Renal cortex interstitium (tissue), 11 donors: ENCODE data around the gene SH3TC1. TPM values are rescaled to one million over a fixed set of nuclear protein-coding genes. Genes with fewer than 3 reads are reported as not detected.
A peak's percentile ranks its signal among the peaks of the same experiment; 100 is the strongest.

Experiments
- DNase-seq, 11 donors: peaks; one replicate each; pipeline ENCODE4 v3.0.0-alpha.2; 2013; ENCODE audit warnings: low read depth in 9 of 11, low spot score in 4 of 11; ENCODE audit errors: extremely low read depth in 1 of 11
- polyA plus RNA-seq, 3 donors: library from polyadenylated mRNA; unstranded; fragments of 120-200 nt; gene quantifications; one replicate each; pipeline ENCODE4 v1.2.1, GENCODE V29; 2013; ENCODE audit not compliant: insufficient read length in 3 of 3

SH3TC1 gene
- polyA plus RNA-seq, 3 donors = 18.0 to 43.1 (median 24.4) TPM

GRCh38 chr4:8235224-8235623 lies 36.1 kb downstream of the SH3TC1 start:
- no peak for DNase-seq

- DNase-seq = no peak
Measured at GRCh38 chr4:8235686-8236085, 36.6 kb downstream of the SH3TC1 start.

DNA sequence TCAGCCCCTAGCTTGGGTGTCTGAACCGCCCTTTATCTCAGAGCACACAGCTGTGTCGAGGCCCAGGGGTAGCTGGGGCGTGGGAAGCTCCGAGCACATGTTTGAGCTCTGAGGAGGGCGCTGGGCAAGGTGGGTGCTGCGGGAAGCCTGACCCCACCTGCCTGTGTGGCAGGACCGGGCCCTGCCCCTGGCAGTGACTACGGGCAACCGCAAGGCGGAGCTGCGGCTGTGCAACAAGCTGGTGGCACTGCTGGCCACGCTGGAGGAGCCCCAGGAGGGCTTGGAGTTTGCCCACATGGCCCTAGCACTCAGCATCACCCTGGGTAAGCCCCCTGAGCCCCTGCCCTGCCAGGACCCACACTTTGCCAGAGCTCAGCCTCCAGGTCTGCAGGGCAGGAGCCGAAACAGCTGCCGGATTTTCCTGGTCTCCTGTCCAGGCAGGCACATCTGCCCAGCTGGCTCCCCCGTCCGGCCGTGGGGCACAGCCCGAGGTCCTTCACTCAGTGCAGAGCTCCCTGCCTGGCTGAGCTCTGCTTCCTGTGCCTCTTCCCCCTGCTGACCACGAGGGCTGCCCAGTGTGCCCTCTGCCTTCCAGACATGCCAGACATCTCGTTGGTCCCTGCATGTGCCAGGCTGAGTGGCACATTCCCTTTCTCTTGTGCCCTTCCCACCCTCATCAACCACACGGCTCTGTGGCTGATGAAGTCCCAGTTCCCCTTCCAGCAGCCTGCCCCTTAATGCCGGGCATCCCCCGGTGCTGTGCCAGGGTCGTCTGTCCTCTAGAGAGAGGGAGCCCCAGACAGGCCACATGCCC lies 37.2 kb downstream of the SH3TC1 start:
- DNase-seq = no peak

DNA sequence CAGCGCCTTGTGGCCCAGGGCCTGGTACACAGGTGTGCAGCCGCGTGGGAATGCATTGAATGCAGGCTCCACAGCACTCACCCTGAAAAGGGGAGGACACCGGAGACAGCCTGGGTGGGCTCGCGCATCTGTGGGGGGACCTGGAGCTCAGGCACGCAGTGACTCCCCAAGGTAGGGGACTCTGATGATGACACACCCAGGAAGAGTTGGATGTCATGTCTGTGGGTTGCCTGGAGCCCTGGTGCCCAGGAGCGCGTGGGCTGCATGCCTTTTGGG lies 37.8 kb downstream of the SH3TC1 start:
- DNase-seq = no peak

- no peak for DNase-seq
Measured at GRCh38 chr4:8237256-8237989, 38.3 kb downstream of the SH3TC1 start.

DNA sequence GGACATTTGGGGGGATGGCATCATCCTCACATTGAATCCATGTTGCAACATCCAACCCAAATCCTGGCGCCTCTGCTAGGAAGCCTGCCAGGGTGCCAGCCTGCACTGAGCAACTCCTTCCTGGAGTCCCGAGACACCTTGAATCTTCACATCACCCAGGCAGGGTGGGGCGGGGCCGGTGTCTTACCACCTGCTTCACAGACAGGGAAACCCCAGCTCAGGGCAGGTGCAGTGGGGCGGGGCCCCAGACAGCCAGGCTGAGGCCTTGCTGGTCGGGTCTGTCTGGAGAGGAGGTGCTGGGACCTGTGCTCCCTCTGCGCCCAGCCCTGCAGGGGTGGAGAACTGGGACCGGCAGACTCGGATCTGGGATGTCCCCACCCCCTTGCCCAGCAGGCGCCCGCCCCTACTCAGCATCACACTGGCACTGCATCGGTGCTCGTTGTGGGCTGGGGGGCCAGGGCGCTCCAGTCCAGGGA lies 39.0 kb downstream of the SH3TC1 start:
- no peak for DNase-seq

- no peak for DNase-seq
Measured at GRCh38 chr4:8238515-8239053, 39.5 kb downstream of the SH3TC1 start.

- DNase-seq = no peak
Measured at GRCh38 chr4:8239226-8239625, 40.1 kb downstream of the SH3TC1 start.

DNA sequence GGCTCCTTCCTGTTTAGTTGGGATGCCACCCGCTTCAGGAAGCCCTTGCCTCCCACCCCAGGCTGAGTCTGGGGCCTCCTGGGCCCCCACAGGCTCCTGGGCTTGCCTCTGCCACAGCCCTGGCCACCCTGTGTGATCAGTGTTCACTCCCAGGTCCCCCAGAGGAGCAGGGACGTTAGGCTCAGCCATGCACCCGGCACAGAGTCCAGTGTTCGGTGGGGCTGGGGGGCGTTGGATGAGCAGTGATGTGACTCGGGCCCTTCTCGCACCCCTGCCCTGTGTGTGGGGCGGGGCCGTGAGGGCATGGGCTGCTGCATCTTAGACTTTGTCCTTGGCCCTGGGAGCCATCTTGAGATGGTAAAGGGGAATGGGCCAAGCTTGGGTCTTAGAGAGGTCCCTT lies 40.6 kb downstream of the SH3TC1 start:
- DNase-seq = no peak

GRCh38 chr4:8240211-8241041 lies 41.3 kb downstream of the SH3TC1 start:
- no peak for DNase-seq

DNA sequence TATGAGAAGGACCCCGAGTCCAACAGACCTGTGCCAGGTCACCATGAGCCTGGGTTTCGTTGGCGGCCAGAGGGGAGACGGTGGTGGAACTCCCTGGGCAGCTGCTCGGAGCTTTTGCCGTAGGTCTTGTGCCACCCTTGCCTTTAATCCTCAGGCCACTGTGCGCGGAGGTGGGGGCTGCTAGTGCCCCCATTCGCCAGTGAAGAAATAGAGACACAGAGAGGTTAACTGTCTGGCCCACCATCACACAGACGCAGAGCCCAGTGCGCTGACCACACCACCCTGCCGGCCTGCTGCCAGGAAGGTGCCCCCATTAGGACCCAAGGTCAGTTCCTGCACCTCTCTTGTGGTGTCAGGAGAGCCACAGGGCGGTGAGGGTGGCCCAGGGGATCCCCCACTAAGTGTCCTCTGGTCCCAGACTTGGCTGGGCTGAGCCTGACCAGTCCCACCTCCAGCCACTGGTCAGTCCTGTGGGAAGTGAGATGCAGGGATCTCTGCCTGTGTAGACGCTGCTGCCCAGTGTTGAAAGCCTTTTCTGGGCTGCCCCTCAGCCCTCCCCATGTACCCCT lies 42.2 kb downstream of the SH3TC1 start:
- DNase-seq = no peak

- DNase-seq = peak; percentile 76 to 94 (median 89)
Measured at GRCh38 chr4:8241895-8242696, 43.0 kb downstream of the SH3TC1 start.

DNA sequence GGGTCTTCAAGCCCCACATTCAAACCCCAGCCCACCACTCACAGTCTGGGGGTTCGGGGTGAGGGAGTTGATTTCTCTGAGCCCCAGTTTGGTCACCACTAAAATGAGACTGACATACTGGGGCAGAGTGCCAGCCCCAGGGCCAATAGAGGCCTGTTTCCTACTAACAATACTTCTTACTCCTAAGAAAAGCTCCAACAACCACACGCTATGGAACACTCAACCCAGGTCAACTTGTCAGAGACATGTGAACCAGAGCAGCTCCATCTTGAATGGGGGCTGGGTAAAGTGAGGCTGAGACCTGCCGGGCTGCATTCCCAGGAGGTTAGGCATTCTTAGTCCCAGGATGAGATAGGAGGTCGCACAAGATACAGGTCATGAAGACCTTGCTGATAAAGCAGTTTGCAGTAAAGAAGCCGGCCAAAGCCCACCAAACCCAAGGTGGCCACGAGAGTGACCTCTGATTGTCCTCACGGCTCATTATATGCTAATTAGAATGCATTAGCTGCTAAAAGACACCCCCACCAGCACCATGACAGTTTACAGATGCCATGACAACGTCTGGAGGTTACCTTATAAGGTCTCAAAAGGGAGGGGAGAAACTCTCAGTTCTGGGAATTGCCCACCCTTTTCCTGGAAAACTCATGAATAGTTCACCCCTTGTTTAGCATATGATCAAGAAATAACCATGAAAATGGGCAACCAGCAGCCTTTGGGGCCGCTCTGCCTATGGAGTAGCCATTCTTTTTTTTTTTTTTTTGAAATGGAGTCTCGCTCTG lies 43.9 kb downstream of the SH3TC1 start:
- no peak for DNase-seq

GRCh38 chr4:8244001-8244757 lies 45.1 kb downstream of the SH3TC1 start:
- no peak for DNase-seq

DNA sequence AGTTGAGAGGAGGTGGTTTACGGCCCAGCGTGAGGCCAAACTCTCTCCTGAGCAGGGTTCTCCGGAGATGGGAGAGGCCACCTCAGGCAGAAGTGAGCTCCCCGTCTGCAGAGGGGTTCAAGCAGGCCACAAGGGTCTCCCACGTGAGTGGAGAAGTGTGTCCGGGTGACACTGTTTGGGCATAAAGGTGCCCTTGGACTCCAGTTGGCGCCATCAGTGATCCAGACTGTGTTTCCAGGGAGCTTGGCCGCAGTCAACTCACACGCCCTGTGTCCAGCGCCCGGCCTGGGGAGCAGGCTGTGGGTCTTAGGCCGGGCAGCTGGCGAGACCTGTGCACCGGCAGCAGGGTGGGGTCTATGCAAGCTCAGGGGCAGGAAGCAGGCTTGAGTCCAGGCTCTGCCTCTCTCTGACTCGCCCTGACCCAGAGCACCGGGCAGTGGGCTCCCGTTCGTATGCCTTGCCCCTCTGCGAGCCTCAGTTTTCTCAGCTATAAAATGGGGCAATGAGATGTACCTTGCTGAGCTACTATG lies 45.9 kb downstream of the SH3TC1 start:
- no peak for DNase-seq

DNA sequence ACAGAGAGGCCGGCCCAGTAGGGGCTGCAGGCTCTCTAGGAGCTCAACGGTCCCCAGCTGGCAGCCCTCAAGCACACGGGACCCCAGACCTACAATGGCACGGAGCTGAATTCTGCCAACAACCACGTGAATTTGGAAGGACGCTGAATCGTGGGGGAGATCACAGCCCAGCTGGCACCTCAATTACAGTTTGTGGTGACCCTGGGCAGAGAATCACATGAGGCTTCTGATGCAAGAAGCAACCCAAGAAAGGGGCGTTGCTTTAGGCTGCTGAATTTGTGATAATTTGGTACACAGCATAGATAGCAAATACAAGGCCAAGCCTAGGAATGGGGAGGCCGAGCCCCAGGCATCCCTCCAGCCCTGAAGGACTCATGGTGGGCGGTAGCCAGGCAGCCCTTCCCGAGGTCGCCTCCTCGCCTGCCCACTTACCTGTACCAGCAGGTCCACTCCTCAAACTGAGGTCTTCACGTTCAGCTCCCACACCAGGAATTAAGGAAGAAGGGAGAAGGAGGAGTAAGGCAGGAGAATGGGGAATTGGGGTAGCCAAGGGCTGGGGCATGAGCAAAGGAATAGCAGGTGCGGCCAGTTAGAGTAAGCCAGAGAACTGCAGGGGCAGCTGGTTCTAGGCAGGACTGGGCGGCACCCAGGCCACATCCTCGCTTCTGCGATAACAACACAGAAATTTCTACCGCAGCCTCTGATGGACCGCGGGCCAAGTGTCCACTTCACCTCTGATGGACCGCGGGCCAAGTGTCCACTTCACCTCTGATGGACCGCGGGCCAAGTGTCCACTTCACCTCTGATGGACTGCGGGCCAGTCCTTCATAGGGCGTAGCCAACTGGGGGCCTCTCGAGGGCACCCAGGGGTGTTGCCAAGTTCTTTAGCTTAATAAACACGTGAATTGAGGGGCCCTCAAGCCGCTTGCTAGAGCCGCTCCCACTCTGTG lies 47.1 kb downstream of the SH3TC1 start:
- DNase-seq = no peak
